ENCODE data around the gene PRUNE2.

GRCh38 chr9:76642701-76643209 is 263.2 kb downstream of the PRUNE2 start:
- TF ChIP-seq CTCF (IDR thresholded peaks at IDR 0.05; ENCODE audit: insufficient read depth, low read depth, low read length) (no peak), EZH2 (IDR thresholded peaks at IDR 0.05; ENCODE audit: insufficient read depth, low read length) (no peak)
